Thoracic aorta (tissue), 2 donors: ENCODE data around the gene RNF149. TPM values are rescaled to one million over a fixed set of nuclear protein-coding genes. Genes with fewer than 3 reads are reported as not detected.
A peak's percentile ranks its signal among the peaks of the same experiment; 100 is the strongest.
"Not testable (repeated sequence)": the region's sequence is repeated elsewhere in the genome, so short reads cannot be mapped to it uniquely, and the experiment has no call there.

Source experiments
- ATAC-seq: fragments of 150-250 bp; one replicate; pipeline ENCODE4 v1.8.0; 2017; ENCODE audit warnings: low read depth; ENCODE audit not compliant: insufficient number of reproducible peaks, low FRiP score
- DNase-seq: peaks from one replicate; pipeline ENCODE4 v3.0.0-alpha.2; 2020; ENCODE audit warnings: low spot score
- H3K27ac ChIP-seq, 2 donors: fragments of 200-600 bp; sonication (generic); 1 replicate in 1 of 2; 2 replicates in 1 of 2; pipeline ENCODE4 v1.5.1; 2016; ENCODE audit warnings: mild to moderate bottlenecking in 2 of 2, moderate library complexity in 2 of 2
- H3K27me3 ChIP-seq: fragments of 200-600 bp; sonication (generic); replicated peaks from 2 replicates; pipeline ENCODE4 v1.6.0; 2016; ENCODE audit warnings: mild to moderate bottlenecking; ENCODE audit not compliant: insufficient read depth
- H3K36me3 ChIP-seq: fragments of 200-600 bp; sonication (generic); one replicate; pipeline ENCODE4 v1.5.1; 2016
- H3K4me1 ChIP-seq, 2 donors: fragments of 200-600 bp; sonication (generic); 1 replicate in 1 of 2; 2 replicates in 1 of 2; pipeline versions ENCODE4 v1.5.1 to v1.6.0; 2016; ENCODE audit warnings: low read depth in 2 of 2, mild to moderate bottlenecking in 1 of 2; ENCODE audit not compliant: control insufficient read depth in 1 of 2
- H3K4me3 ChIP-seq: fragments of 200-600 bp; sonication (generic); 2 replicates; pipeline ENCODE4 v1.5.1; 2016; ENCODE audit warnings: mild to moderate bottlenecking
- H3K9me3 ChIP-seq: fragments of 200-600 bp; sonication (generic); 2 replicates; pipeline ENCODE4 v1.5.1; 2016
- CTCF ChIP-seq: fragments of 200-600 bp; sonication (generic); IDR thresholded peaks from one replicate; pipeline ENCODE4 v1.5.1; 2019; ENCODE audit warnings: antibody characterized with exemption
- total RNA-seq, 2 donors: library from RNA; depleted of rRNA; stranded (reverse); fragments of >200 nt; gene quantifications; one replicate each; pipeline versions ENCODE4 v1.1.0 to v1.2.3, GENCODE V29; 2016

Gene RNF149
- total RNA-seq, 2 donors from 2014 or later, result 106 to 152 TPM

- ATAC-seq, result no peak
- TF ChIP-seq CTCF, result no peak
- H3K9me3 ChIP-seq, result no peaks in the 10 kb centered on the region
- no peak overlapping the region for H3K27ac ChIP-seq
- no peak overlapping the region for H3K4me3 ChIP-seq
- no peak for DNase-seq
- H3K27me3 ChIP-seq, result no peaks in the 10 kb centered on the region
- peaks cover 6 to 10% of the 10 kb centered on the region in 2 donors for H3K4me1 ChIP-seq
- no peaks in the 10 kb centered on the region for H3K36me3 ChIP-seq
Observed at GRCh38 chr2:101330253-101330933, 21.9 kb upstream of the RNF149 start.

- H3K36me3 ChIP-seq, result no peaks in the 10 kb centered on the region
- no peak overlapping the region for H3K4me3 ChIP-seq
- ATAC-seq (no peak), DNase-seq (no peak)
- no peak for TF ChIP-seq CTCF
- H3K27ac ChIP-seq, result no peak overlapping the region
- H3K27me3 ChIP-seq, result no peaks in the 10 kb centered on the region
- no peaks in the 10 kb centered on the region for H3K9me3 ChIP-seq
- H3K4me1 ChIP-seq, result peaks cover 6 to 10% of the 10 kb centered on the region in 2 donors
Observed at GRCh38 chr2:101329026-101329425, 20.5 kb upstream of the RNF149 start.

GRCh38 chr2:101328474-101329007, 20.0 kb upstream of the RNF149 start:
- no peaks in the 10 kb centered on the region for H3K27me3 ChIP-seq
- TF ChIP-seq CTCF, result no peak
- H3K4me1 ChIP-seq, result peaks cover 6 to 10% of the 10 kb centered on the region in 2 donors
- no peak for DNase-seq
- H3K36me3 ChIP-seq, result no peaks in the 10 kb centered on the region
- H3K4me3 ChIP-seq, result no peak overlapping the region
- ATAC-seq, result peak; percentile 20
- H3K27ac ChIP-seq, result peak overlapping the region in 1 of 2 donors; percentile 32
- H3K9me3 ChIP-seq, result no peaks in the 10 kb centered on the region

GRCh38 chr2:101327863-101328394, 19.4 kb upstream of the RNF149 start:
- ATAC-seq (no peak), DNase-seq (no peak)
- no peak for TF ChIP-seq CTCF
- Histone ChIP-seq H3K36me3 (no peaks in the 10 kb centered on the region), H3K9me3 (no peaks in the 10 kb centered on the region), H3K4me1 (peaks cover 6 to 10% of the 10 kb centered on the region in 2 donors), H3K27me3 (no peaks in the 10 kb centered on the region), H3K4me3 (no peak overlapping the region), H3K27ac (peak overlapping the region in 1 of 2 donors; percentile 32)

GRCh38 chr2:101325425-101325824, 16.9 kb upstream of the RNF149 start:
- Histone ChIP-seq H3K27me3 (no peaks in the 10 kb centered on the region), H3K27ac (no peak overlapping the region), H3K4me3 (no peak overlapping the region), H3K9me3 (no peaks in the 10 kb centered on the region), H3K4me1 (peaks cover 5% of the 10 kb centered on the region in 2 donors), H3K36me3 (no peaks in the 10 kb centered on the region)
- no peak for ATAC-seq
- DNase-seq, result no peak
- no peak for TF ChIP-seq CTCF

GRCh38 chr2:101316568-101316967, 8.1 kb upstream of the RNF149 start:
- ATAC-seq, H3K4me1 ChIP-seq, H3K9me3 ChIP-seq, H3K36me3 ChIP-seq, DNase-seq, H3K27me3 ChIP-seq, H3K4me3 ChIP-seq, H3K27ac ChIP-seq: not testable (repeated sequence)
